Activated effector memory CD4-positive, alpha-beta T cell treated with Interleukin-2 at 50 U/mL for 16 hours (primary cell): ENCODE results near the gene BTK.

Source experiments
- DNase-seq: peaks from one replicate; pipeline ENCODE4 v3.0.0-alpha.2; 2020

The BTK gene

GRCh38 chrX:101385795-101386541, at the start of gene BTK:
Gene BTK (minus strand): TSS chrX:101386191. CDS start chrX:101375284, 10,907 bp downstream.
- DNase-seq: no peak

DNA sequence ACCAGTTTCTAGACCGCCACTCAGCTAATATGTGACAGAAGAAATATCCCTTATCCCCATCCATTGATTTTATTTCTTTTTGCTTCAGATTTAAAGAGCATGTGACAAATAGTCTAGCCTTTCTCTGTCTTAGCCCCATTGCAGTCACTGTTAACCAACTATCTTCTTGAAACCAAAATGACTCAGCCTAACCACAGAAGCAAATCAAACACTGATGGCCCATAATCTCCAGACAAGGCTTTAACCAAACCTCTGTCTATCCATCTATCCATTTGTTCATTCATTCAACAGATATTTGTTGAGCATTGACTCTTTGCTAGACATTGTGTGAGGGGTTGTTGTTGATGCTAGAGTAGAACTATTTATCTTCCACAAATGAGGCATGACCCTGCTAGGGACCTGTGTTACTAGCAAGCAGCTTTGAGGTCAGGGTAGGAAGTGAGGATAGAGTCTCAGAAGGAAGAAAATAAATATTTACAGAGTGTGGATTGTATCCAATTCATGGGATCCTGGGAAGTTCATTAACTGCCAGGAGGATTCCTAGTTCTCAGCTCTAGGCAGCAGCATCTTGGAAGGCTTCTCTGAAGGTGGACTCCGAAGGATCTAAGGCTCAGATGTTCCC, 44.6 kb upstream of the BTK start:
- DNase-seq: no peak

DNA sequence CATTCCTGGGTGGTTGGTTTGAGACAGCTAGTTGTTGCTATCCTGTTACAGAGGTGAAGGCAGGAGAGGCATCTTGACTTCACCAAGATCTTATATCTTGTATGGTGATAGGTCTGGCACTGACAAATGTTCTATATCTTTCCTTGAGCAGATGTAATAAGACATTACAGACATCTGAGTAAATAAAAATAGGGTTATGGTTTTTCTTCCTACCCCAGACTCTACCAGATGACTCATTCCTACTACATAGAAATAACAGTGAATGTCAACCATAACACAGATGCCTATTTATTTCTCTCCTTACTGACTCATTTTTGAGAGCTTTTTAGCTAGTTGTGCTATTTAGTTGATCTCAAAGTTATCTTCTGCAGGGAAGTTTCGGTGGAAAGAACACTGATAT, 43.9 kb upstream of the BTK start:
- no peak for DNase-seq

- no peak for DNase-seq
Observed at GRCh38 chrX:101427954-101428353, 42.0 kb upstream of the BTK start.

DNA sequence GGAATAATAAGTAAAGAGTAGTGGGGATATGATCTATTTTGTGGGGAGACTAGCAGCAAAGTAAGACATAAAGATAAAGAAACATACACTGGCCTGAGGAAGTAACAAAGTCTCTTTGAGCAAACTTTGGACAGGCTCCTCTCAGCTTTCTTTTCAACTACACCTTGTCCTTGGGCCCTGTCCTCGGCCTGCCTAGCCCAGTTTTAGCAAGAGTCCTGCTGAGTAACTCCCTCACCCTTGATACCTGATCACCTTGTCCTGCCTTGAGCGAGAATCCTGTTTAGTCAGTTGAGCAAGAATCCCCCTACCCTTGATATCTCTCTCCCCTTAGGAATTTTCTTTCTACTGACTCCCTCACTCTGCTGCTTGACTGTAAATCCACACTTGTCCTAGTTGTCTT, 33.5 kb upstream of the BTK start:
- DNase-seq: no peak

DNA sequence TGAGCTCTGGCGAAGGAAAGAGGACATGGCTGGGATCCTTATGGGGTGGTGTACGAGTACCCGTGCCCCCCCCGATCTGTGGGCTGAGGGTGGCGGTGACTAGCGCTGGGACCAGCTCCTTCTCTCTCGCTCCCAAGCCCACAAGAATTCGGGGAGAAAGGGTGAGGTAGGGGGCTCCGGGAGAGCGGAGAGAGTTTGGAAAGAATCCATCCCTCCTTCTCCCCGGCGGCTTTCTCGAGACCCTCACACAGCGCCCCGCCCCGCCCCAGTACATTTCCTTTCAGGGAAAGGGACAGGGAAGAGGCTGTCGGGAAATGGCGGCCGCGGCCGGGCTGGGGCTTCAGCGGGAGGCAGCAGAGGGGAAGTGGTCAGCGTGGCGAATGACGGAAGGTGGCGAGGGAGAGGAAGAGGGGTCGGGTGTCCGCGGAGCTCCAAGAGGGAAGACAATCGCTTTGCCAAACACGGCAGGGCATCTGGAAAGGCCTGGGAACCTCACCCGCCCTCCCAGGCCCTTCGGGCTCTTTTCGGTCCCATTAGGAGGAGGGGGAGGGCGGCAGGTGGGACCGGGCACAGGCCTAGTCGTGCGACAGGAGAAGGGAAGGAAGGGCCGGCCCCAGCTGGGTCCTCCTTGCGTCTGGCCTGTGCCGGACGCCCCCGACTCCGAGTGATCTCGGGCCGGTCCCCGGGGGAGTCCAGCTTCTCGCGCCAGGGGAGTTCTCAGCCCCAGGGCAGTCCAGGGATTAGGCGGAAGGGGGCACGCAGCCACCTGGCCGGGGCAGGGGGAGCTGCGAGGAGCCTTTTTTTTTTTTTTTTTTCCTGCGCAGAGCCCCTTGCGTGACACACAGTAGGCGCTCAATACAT, 32.2 kb upstream of the BTK start:
- peak; percentile 19 for DNase-seq

- no peak for DNase-seq
Observed at GRCh38 chrX:101417190-101417589, 31.2 kb upstream of the BTK start.

DNA sequence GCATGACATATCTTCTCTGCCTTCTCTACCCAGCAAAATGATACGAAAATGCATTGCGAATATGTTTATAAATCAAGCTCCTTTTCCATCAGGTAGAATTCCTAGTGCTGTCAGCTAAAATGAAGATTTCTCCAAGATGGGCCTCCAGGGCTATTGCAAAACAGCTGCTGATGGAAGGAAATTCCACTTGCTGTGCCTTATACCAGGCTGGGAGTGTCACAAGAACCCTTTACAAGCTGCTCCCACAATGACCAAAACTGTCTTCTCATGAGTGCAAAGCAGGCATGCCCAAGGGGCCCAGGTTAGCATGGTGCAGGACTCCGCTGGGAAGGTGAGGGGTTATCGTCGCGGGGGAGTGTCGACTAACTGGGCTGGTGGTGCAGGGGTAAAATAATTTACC, 30.7 kb upstream of the BTK start:
- no peak for DNase-seq

- DNase-seq: no peak
Observed at GRCh38 chrX:101415180-101416145, 29.5 kb upstream of the BTK start.

- no peak for DNase-seq
Observed at GRCh38 chrX:101411984-101412383, 26.0 kb upstream of the BTK start.

- no peak for DNase-seq
Observed at GRCh38 chrX:101410461-101410860, 24.5 kb upstream of the BTK start.

DNA sequence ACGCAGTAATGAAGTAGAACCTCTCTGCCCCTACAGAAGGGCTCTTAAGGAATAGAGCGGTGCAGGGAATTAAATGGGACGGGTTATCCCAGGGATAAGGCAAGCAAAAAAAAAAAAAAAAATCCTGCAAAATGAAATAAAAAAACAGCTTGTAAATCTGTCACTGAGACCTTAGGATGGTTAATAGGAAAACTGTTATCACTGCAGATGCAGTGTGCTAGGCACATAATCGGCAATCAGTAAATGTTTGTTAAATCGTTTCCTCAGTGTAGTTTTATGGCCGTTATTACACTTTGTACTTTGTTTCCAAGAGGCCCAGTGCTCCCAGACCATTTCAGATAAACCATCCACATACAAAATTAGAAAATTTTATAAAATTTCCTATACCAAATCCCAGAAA, 23.1 kb upstream of the BTK start:
- DNase-seq: no peak

GRCh38 chrX:101408532-101408841, 22.5 kb upstream of the BTK start:
- no peak for DNase-seq

- DNase-seq: peak; percentile 78
Observed at GRCh38 chrX:101407748-101408531, 21.9 kb upstream of the BTK start, which contains the start of the genes GLA and HNRNPH2. Gene GLA (minus strand): TSS chrX:101407925. CDS start chrX:101407903, 22 bp downstream. Gene HNRNPH2 (plus strand): TSS chrX:101408222. CDS start chrX:101411989, 3,767 bp downstream.

- DNase-seq: no peak
Observed at GRCh38 chrX:101407167-101407747, 21.3 kb upstream of the BTK start.

DNA sequence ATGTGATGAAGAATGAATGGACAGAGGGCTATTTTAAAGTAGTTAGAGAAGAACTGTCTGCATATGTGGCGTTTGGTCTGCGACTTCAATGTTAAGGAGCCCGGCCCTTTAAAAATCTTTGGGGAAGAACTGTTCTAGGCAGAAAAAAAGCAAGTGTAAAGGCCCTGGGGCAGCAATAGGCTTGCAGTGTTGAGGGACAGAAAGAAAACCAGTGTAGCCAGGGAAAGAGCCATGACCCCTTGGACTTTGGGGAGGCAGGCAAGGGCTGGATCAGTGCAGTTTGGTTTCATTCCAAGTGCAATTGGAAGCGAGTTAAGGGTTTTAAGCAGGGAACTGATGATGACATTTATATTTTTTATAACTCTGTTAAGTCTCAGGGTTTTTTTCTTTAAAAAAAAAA, 13.8 kb upstream of the BTK start:
- DNase-seq: no peak

GRCh38 chrX:101398694-101399093, 12.7 kb upstream of the BTK start:
- DNase-seq: no peak

- no peak for DNase-seq
Observed at GRCh38 chrX:101397779-101398178, 11.8 kb upstream of the BTK start.

DNA sequence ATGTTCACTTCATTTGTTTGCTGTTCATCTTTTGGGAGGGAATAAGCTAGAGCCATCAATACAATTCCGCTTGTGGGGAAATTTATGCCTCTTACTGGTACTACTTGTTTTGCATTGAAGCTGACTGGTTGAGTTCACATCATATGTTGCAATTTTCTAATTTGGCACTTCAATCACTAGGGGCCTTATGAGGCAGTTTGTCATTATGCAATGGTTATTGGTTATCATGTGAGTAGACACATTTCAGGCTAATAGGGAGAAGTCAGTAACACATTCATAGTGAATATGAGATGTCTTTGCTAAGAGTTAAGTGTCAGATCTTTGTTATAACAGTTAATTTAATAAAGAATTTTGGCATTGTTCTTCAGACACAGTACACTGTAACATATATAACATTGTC, 9.8 kb upstream of the BTK start:
- DNase-seq: no peak

DNA sequence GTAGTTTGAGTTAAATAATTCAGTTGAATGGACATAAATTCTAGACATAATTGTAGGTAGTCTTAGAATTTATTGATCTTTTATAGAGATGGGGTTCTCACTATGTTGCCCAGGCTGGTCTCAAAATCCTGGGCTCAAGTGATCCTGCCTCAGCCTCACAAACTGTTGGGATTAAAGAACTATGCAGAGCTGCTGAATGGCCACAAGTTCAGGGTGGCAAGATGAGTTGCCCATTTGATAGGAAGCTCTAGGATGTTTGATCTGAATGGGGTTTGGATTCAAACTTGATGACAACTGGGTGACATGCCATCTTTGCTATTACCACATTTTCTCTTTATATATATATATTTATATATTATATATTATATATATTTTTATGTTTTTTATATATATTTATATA, 8.4 kb upstream of the BTK start:
- DNase-seq: no peak
